GM19351 (cell line): ENCODE measurements around the gene CUX1.
"Not testable (repeated sequence)": the region's sequence is repeated elsewhere in the genome, so short reads cannot be mapped to it uniquely, and the experiment has no call there.

ENCODE experiments used
- ATAC-seq: cut with Tn5 transposase; IDR thresholded peaks from one replicate; pipeline ENCODE4 v1.9.1; 2021; ENCODE audit warnings: mild to moderate bottlenecking, moderate library complexity; ENCODE audit not compliant: unreplicated experiment

The CUX1 gene

GRCh38 chr7:102165136-102165535 is 347.7 kb downstream of the CUX1 start:
- no peak for ATAC-seq

- no peak for ATAC-seq
Observed at GRCh38 chr7:102167254-102167653, 349.8 kb downstream of the CUX1 start.

GRCh38 chr7:102169651-102170392 is 352.4 kb downstream of the CUX1 start:
- ATAC-seq = no peak

GRCh38 chr7:102170393-102170970 is 353.1 kb downstream of the CUX1 start:
- no peak for ATAC-seq

GRCh38 chr7:102173669-102174068 is 356.2 kb downstream of the CUX1 start:
- no peak for ATAC-seq

- no peak for ATAC-seq
Observed at GRCh38 chr7:102175423-102176170, 358.2 kb downstream of the CUX1 start.

GRCh38 chr7:102178410-102178809 is 361.0 kb downstream of the CUX1 start:
- no peak for ATAC-seq

- ATAC-seq = no peak
Observed at GRCh38 chr7:102180727-102181126, 363.3 kb downstream of the CUX1 start.

GRCh38 chr7:102181517-102181916 is 364.1 kb downstream of the CUX1 start:
- no peak for ATAC-seq

- ATAC-seq = no peak
Observed at GRCh38 chr7:102182016-102182415, 364.6 kb downstream of the CUX1 start.

- ATAC-seq = not testable (repeated sequence)
Observed at GRCh38 chr7:102183848-102184247, 366.4 kb downstream of the CUX1 start.

- no peak for ATAC-seq
Observed at GRCh38 chr7:102184303-102184702, 366.9 kb downstream of the CUX1 start.

GRCh38 chr7:102185796-102186195 is 368.4 kb downstream of the CUX1 start:
- no peak for ATAC-seq

- no peak for ATAC-seq
Observed at GRCh38 chr7:102186306-102186705, 368.9 kb downstream of the CUX1 start.

- no peak for ATAC-seq
Observed at GRCh38 chr7:102188746-102189145, 371.3 kb downstream of the CUX1 start.

- ATAC-seq = no peak
Observed at GRCh38 chr7:102189756-102190155, 372.3 kb downstream of the CUX1 start.

GRCh38 chr7:102190776-102191350 is 373.4 kb downstream of the CUX1 start:
- no peak for ATAC-seq

GRCh38 chr7:102191556-102192379 is 374.3 kb downstream of the CUX1 start:
- ATAC-seq = no peak

GRCh38 chr7:102192790-102193189 is 375.4 kb downstream of the CUX1 start:
- no peak for ATAC-seq

GRCh38 chr7:102193806-102194205 is 376.4 kb downstream of the CUX1 start:
- ATAC-seq = no peak

- ATAC-seq = no peak
Observed at GRCh38 chr7:102195361-102195760, 377.9 kb downstream of the CUX1 start.
